Myocyte (in vitro differentiated cells): ENCODE results near the gene PDSS2. TPM values are rescaled to one million over a fixed set of nuclear protein-coding genes. Genes with fewer than 3 reads are reported as not detected.
A peak's percentile ranks its signal among the peaks of the same experiment; 100 is the strongest.
"Not testable (repeated sequence)": the region's sequence is repeated elsewhere in the genome, so short reads cannot be mapped to it uniquely, and the experiment has no call there.

Experiments
- DNase-seq: peaks from one replicate; pipeline ENCODE4 v3.0.0-alpha.2; 2012; ENCODE audit warnings: low read depth
- total RNA-seq: library from RNA; depleted of rRNA; stranded (reverse); fragments of >200 nt; gene quantifications from 2 replicates; pipeline ENCODE4 v1.2.3, GENCODE V29; 2014

PDSS2 gene
- total RNA-seq, 1 donor from 2014 or later: 87.6 TPM

DNA sequence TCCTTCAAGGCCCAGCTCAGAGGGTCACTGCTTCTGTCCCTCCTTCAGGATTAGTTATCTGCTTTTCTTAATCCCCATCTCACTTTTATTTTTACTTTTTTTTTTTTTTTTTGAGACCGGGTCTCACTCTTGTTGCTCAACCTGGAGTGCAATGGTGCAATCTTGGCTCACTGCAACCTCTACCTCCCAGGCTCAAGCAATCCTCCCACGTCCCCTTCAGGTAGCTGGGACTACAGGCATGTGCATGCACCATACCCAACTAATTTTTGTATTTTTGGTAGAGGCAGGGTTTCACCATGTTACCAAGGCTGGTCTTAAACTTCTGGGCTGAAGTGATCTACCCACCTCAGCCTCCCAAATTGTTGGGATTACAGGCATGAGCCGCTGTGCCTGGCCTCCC, 16.5 kb upstream of the PDSS2 start:
- not testable (repeated sequence) for DNase-seq

- DNase-seq: not testable (repeated sequence)
Observed at GRCh38 chr6:107475360-107475759, 16.0 kb upstream of the PDSS2 start.

- no peak for DNase-seq
Observed at GRCh38 chr6:107473660-107474059, 14.3 kb upstream of the PDSS2 start.

GRCh38 chr6:107470364-107470763, 11.0 kb upstream of the PDSS2 start:
- DNase-seq: no peak

DNA sequence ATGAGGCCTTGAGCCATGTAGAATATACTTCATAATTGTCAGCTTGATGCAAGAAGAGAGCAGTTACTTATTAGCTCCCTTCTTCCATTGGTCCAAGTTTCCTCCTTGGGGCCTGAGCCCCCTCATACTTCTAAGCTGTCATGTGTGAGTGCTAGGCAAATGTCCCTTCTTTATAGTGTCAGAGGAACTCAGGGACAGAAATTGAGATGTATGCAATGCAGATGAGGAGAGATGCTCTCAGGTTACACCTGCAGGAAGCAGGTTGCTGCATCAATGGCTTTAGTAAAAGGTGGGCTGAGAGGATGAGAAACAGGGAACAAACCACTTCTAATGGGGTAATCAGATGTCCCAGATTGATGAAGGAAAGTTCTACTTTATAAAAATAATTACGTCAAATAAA, 6.7 kb upstream of the PDSS2 start:
- DNase-seq: no peak

DNA sequence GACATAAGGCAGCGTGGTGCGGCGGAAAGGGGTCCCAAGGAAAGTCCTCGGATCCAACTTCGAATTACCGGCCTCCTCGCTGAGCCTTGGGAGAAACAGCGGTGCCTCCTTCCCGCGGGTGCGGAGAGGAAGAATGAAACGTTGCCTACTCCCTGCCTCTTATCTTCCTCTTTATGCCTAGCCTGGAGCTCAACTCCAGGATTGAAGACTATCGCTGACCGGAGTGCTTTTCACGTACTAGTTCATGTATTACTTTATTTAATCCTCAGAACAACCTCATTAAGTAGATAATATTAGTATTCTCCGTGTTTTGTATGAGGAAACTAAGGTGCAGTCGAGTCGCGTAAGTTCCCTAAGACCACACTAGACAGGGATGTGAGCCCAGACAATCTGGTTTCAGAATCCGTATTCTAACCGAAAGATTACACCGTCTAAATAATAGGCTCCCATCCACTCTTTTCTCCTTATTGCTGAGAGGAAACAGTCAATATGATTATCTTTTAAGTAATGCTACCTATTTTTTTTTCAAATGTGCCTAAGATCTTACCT, 793 bp upstream of the PDSS2 start:
- DNase-seq: no peak

GRCh38 chr6:107458672-107459282, 587 bp downstream of the PDSS2 start:
- DNase-seq: peak; percentile 16

- no peak for DNase-seq
Observed at GRCh38 chr6:107448776-107449175, 10.6 kb downstream of the PDSS2 start.

GRCh38 chr6:107447663-107448216, 11.6 kb downstream of the PDSS2 start:
- DNase-seq: no peak

GRCh38 chr6:107444277-107444676, 15.1 kb downstream of the PDSS2 start:
- no peak for DNase-seq

- DNase-seq: no peak
Observed at GRCh38 chr6:107443608-107444267, 15.6 kb downstream of the PDSS2 start.

DNA sequence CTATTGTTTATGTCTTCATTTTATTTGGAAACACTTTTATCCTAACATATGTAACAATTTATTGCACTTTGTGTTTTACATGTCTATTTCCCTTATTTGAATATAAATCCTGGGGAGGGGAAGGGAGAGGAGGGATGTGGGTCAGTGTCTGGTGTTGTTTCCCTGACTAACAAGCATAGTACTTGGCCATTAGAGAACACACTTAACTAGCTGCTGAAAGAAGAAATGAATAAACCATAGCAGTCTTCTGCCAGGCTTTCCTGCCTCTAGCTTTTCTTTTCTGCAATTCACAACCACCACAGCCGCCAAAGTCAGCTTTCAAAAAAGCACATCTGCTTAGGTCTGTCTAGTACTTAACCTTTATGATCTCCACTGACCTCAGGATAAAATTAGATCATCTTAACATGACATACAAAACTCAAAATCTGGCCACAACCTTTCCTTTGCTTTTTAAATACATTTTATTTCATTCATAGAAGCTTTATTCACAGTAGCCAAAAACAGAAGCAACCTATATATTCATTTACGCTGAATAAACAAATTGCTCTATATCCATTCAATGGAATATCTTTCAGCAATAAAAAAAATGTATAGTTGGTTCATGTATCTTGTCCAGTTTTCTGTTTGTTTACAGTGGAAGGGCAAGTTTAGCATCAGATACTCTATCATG, 16.3 kb downstream of the PDSS2 start:
- peak; percentile 68 for DNase-seq

GRCh38 chr6:107441682-107442081, 17.7 kb downstream of the PDSS2 start:
- no peak for DNase-seq

GRCh38 chr6:107440936-107441335, 18.4 kb downstream of the PDSS2 start:
- DNase-seq: no peak

- no peak for DNase-seq
Observed at GRCh38 chr6:107439406-107439805, 20.0 kb downstream of the PDSS2 start.

- DNase-seq: no peak
Observed at GRCh38 chr6:107437691-107438090, 21.7 kb downstream of the PDSS2 start.

DNA sequence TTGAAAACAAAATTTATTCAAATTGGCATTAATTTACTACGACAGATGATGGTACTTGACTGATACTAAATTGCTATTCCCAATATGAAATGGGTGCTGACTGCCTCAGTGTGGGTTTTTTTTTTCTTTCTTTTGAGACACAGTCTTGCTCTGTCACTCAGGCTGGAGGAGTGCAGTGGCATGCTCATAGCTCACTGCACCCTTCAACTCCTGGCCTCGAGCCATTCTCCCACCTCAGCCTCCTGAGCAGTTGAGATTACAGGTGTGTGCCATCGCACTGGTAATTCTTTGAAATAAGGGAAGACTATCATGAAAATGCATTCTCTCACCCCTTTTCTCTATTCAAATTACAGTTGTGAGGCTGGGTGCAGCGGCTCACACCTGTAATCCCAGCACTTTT, 22.5 kb downstream of the PDSS2 start:
- DNase-seq: no peak

DNA sequence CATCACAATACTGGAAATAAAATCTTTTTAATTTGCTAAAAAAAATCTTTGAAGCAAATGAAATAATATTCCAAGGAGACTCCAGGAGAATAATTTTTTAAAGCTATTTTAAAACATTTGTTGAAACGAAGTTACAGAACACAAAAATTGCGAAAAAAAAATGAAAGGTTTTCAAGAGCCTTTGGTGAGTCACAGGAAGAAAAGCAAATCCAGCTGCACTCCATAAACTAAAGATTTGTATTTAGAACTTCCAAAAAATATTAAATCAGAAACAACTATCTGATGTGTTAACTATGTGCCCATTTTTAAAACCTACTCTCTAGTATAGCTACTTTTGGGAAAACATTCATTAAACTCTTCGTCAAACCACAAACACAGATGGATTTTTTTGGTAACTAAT, 23.6 kb downstream of the PDSS2 start:
- DNase-seq: no peak

DNA sequence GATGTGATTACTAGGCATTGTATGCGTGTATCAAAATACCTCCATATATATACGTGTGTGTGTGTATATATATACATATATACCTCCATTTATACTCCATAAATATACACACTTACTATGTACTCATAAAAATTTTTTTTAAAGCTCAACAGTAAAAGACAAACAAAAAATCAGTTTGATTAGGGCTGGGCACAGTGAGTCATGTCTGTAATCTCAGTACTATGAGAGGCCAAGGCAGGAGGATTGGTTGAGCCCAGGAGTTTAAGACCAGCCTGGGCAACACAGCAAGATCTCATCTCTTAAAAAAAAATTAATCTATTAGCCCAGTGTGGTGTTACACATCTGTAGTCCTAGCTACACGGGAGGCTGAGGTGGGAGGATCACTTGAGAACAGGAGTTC, 24.6 kb downstream of the PDSS2 start:
- DNase-seq: no peak

- DNase-seq: not testable (repeated sequence)
Observed at GRCh38 chr6:107425951-107426350, 33.4 kb downstream of the PDSS2 start.

- no peak for DNase-seq
Observed at GRCh38 chr6:107423474-107423990, 35.8 kb downstream of the PDSS2 start.
